GM18861 (cell line): Measurements from ENCODE around the gene ZNF614.
"Not testable (repeated sequence)": the region's sequence is repeated elsewhere in the genome, so short reads cannot be mapped to it uniquely, and the experiment has no call there.

ENCODE experiments used
- ATAC-seq: cut with Tn5 transposase; IDR thresholded peaks from one replicate; pipeline ENCODE4 v1.9.1; 2021; ENCODE audit not compliant: unreplicated experiment

The ZNF614 gene

GRCh38 chr19:51993422-51993821, 34.8 kb downstream of the ZNF614 start:
- ATAC-seq: no peak

GRCh38 chr19:51986309-51987291, 41.6 kb downstream of the ZNF614 start, which contains the start of gene ZNF350:
TSS of gene ZNF350 (minus strand) at chr19:51986840. CDS start at chr19:51974360, 12,480 bp downstream.
- ATAC-seq: peak; percentile 91

GRCh38 chr19:51983361-51983760, 44.8 kb downstream of the ZNF614 start:
- ATAC-seq: no peak

- not testable (repeated sequence) for ATAC-seq
Observed at GRCh38 chr19:51980926-51981325, 47.3 kb downstream of the ZNF614 start.

- no peak for ATAC-seq
Observed at GRCh38 chr19:51980116-51980736, 48.0 kb downstream of the ZNF614 start.

- ATAC-seq: no peak
Observed at GRCh38 chr19:51978882-51979281, 49.3 kb downstream of the ZNF614 start.

- ATAC-seq: no peak
Observed at GRCh38 chr19:51977346-51977745, 50.8 kb downstream of the ZNF614 start.

- no peak for ATAC-seq
Observed at GRCh38 chr19:51976852-51977251, 51.3 kb downstream of the ZNF614 start.

GRCh38 chr19:51975787-51976186, 52.4 kb downstream of the ZNF614 start:
- not testable (repeated sequence) for ATAC-seq

GRCh38 chr19:51971624-51972023, 56.6 kb downstream of the ZNF614 start:
- no peak for ATAC-seq

- ATAC-seq: no peak
Observed at GRCh38 chr19:51970718-51971117, 57.5 kb downstream of the ZNF614 start.

GRCh38 chr19:51965583-51965982, 62.6 kb downstream of the ZNF614 start:
- no peak for ATAC-seq
